H1 (cell line): Measurements from ENCODE around the gene JUN. TPM values are rescaled to one million over a fixed set of nuclear protein-coding genes. Genes with fewer than 3 reads are reported as not detected.

Experiments
- CTCF ChIA-PET: fragments of 300-600 bp; sonication (Branson Sonifier 250); formaldehyde crosslinking; loops from one replicate; lab custom pipeline; 2021; ENCODE audit not compliant: partially characterized antibody; lab: Charles Lee
- POLR2A ChIA-PET: fragments of 300-600 bp; sonication (Branson Sonifier 250); formaldehyde crosslinking; loops from one replicate; lab custom pipeline; 2021; ENCODE audit warnings: inconsistent platforms; ENCODE audit not compliant: partially characterized antibody; lab: Charles Lee
- DNase-seq, 2 experiments: peaks; one replicate each; pipeline versions ENCODE4 v3.0.0 to v3.0.0-alpha.2; 2010 to 2022; ENCODE audit warnings: low spot score in 2 of 2, low read depth in 1 of 2, mixed read lengths in 1 of 2
- FAIRE-seq: peaks from 2 replicates; lab custom pipeline; 2011; peaks lifted over from hg19 to GRCh38; lab: Jason Lieb, UNC
- H2AFZ ChIP-seq: 2 replicates; pipeline ENCODE4 v1.8.1; 2012; ENCODE audit warnings: low read length, inconsistent platforms
- H2AK5ac ChIP-seq: 2 replicates; pipeline ENCODE4 v1.6.1; 2013; ENCODE audit warnings: low read depth, low read length
- H2BK120ac ChIP-seq: replicated peaks from 2 replicates; pipeline ENCODE3; 2013; ENCODE audit warnings: low read depth, low read length, inconsistent platforms
- H2BK12ac ChIP-seq: 2 replicates; pipeline ENCODE4 v1.6.1; 2013; ENCODE audit warnings: low read depth, low read length
- H2BK15ac ChIP-seq: 2 replicates; pipeline ENCODE4 v1.6.1; 2013; ENCODE audit warnings: low read length
- H2BK20ac ChIP-seq: 2 replicates; pipeline ENCODE4 v1.6.1; 2013; ENCODE audit warnings: low read length
- H2BK5ac ChIP-seq: 2 replicates; pipeline ENCODE4 v1.6.1; 2013; ENCODE audit warnings: low read depth, low read length
- H3K14ac ChIP-seq: 2 replicates; pipeline ENCODE4 v1.6.1; 2013; ENCODE audit warnings: inconsistent platforms; ENCODE audit not compliant: insufficient read length
- H3K18ac ChIP-seq: 2 replicates; pipeline ENCODE4 v1.6.1; 2013; ENCODE audit warnings: low read length; ENCODE audit errors: extremely low read depth
- H3K23ac ChIP-seq: 2 replicates; pipeline ENCODE4 v1.6.1; 2013; ENCODE audit warnings: inconsistent platforms; ENCODE audit not compliant: insufficient read length
- H3K23me2 ChIP-seq: 2 replicates; pipeline ENCODE4 v1.6.1; 2013; ENCODE audit warnings: low read depth, low read length
- H3K27ac ChIP-seq: 2 replicates; pipeline ENCODE4 v1.6.1; 2011; ENCODE audit warnings: low read depth, low read length, inconsistent platforms
- H3K27me3 ChIP-seq, 4 experiments: replicated peaks in 1 of 4; 1 replicate in 1 of 4; 2 replicates in 3 of 4; pipeline versions ENCODE4 v1.6.1 to v1.8.1; 2011 to 2013; ENCODE audit warnings: low read length in 3 of 4, mild to moderate bottlenecking in 3 of 4, inconsistent platforms in 2 of 4, mixed read lengths in 2 of 4, moderate library complexity in 1 of 4; ENCODE audit not compliant: control insufficient read depth in 3 of 4, insufficient read depth in 3 of 4; ENCODE audit errors: extremely low read depth in 1 of 4
- H3K36me3 ChIP-seq, 4 experiments: 2 replicates each; pipeline versions ENCODE4 v1.6.1 to v1.8.1; 2011 to 2013; ENCODE audit warnings: mild to moderate bottlenecking in 4 of 4, low read length in 3 of 4, moderate library complexity in 2 of 4, control low read depth in 1 of 4, inconsistent platforms in 1 of 4; ENCODE audit not compliant: insufficient read depth in 4 of 4, control insufficient read depth in 2 of 4
- H3K4ac ChIP-seq: replicated peaks from 2 replicates; pipeline ENCODE3; 2013; ENCODE audit warnings: low read length, low read depth, mixed read lengths, inconsistent platforms; ENCODE audit not compliant: insufficient read length
- H3K4me1 ChIP-seq, 4 experiments: replicated peaks in 1 of 4; 1 replicate in 1 of 4; 2 replicates in 3 of 4; pipeline versions ENCODE4 v1.6.1 to v1.8.1; 2011 to 2013; ENCODE audit warnings: low read length in 3 of 4, inconsistent platforms in 2 of 4, mixed read lengths in 1 of 4; ENCODE audit not compliant: insufficient read depth in 4 of 4, control insufficient read depth in 3 of 4
- H3K4me2 ChIP-seq, 2 experiments: 2 replicates each; pipeline versions ENCODE4 v1.6.1 to v1.8.1; 2011 to 2013; ENCODE audit warnings: low read depth in 2 of 2, low read length in 2 of 2, control low read depth in 1 of 2, inconsistent platforms in 1 of 2, mild to moderate bottlenecking in 1 of 2; ENCODE audit not compliant: insufficient read depth in 1 of 2
- H3K4me3 ChIP-seq, 4 experiments: fragments of 200-600, 300-600 bp in 1 of 4; sonication (generic), shearing (Covaris generic), sonication (Bioruptor Twin) in 1 of 4; 2 replicates each; pipeline versions ENCODE4 v1.5.1 to v1.8.1; 2011 to 2016; ENCODE audit warnings: low read length in 4 of 4, low read depth in 3 of 4, control low read depth in 2 of 4, inconsistent platforms in 2 of 4, mild to moderate bottlenecking in 2 of 4, mixed read lengths in 1 of 4, moderate library complexity in 1 of 4; ENCODE audit not compliant: insufficient read depth in 2 of 4; ENCODE audit errors: extremely low read depth in 1 of 4
- H3K56ac ChIP-seq: replicated peaks from 2 replicates; pipeline ENCODE3; 2013; ENCODE audit warnings: low read depth, mild to moderate bottlenecking, mixed read lengths, low read length, inconsistent platforms; ENCODE audit not compliant: insufficient read length
- H3K79me1 ChIP-seq: 2 replicates; pipeline ENCODE4 v1.6.1; 2013; ENCODE audit warnings: low read depth, low read length, control low read depth
- H3K79me2 ChIP-seq, 2 experiments: 2 replicates each; pipeline versions ENCODE4 v1.6.1 to v1.8.1; 2012 to 2013; ENCODE audit warnings: low read length in 2 of 2, mild to moderate bottlenecking in 2 of 2, inconsistent platforms in 1 of 2; ENCODE audit not compliant: insufficient read depth in 2 of 2, control insufficient read depth in 1 of 2
- H3K9ac ChIP-seq, 4 experiments: replicated peaks in 1 of 4; 1 replicate in 1 of 4; 2 replicates in 3 of 4; pipeline versions ENCODE4 v1.6.1 to v1.8.1; 2011 to 2013; ENCODE audit warnings: low read depth in 3 of 4, low read length in 3 of 4, control low read depth in 2 of 4, mild to moderate bottlenecking in 2 of 4, moderate library complexity in 2 of 4, inconsistent platforms in 1 of 4; ENCODE audit errors: extremely low read depth in 1 of 4
- H3K9me3 ChIP-seq, 2 experiments: 2 replicates each; pipeline versions ENCODE4 v1.6.1 to v1.8.1; 2012 to 2013; ENCODE audit warnings: mild to moderate bottlenecking in 2 of 2, moderate library complexity in 2 of 2, control low read depth in 1 of 2, inconsistent platforms in 1 of 2, low read depth in 1 of 2, low read length in 1 of 2, mixed read lengths in 1 of 2; ENCODE audit not compliant: insufficient read depth in 2 of 2
- H4K20me1 ChIP-seq, 2 experiments: replicated peaks in 1 of 2; 2 replicates each; pipeline versions ENCODE3 to v1.8.1; 2011 to 2013; ENCODE audit warnings: inconsistent platforms in 2 of 2, low read length in 2 of 2, mild to moderate bottlenecking in 1 of 2; ENCODE audit not compliant: insufficient read depth in 2 of 2, control insufficient read depth in 1 of 2
- H4K5ac ChIP-seq: 2 replicates; pipeline ENCODE4 v1.6.1; 2013; ENCODE audit warnings: low read length, low read depth, mixed read lengths, inconsistent platforms; ENCODE audit not compliant: insufficient read length
- H4K8ac ChIP-seq: 2 replicates; pipeline ENCODE4 v1.8.0; 2013; ENCODE audit warnings: mild to moderate bottlenecking, moderate library complexity, low read length, inconsistent platforms; ENCODE audit not compliant: insufficient read depth; ENCODE audit errors: extremely low read depth
- H4K91ac ChIP-seq: replicated peaks from 2 replicates; pipeline ENCODE3; 2013; ENCODE audit warnings: low read length, mixed read lengths, inconsistent platforms; ENCODE audit not compliant: insufficient read length
- ASH2L ChIP-seq: fragments of 200-600, 300-600 bp; sonication (generic); IDR thresholded peaks from one replicate; pipeline ENCODE4 v1.7.1; 2017; ENCODE audit warnings: low read length
- BACH1 ChIP-seq: IDR thresholded peaks from 2 replicates; pipeline ENCODE4 v1.6.1; 2012; ENCODE audit warnings: low read length, improper control_type of control experiment
- CTBP2 ChIP-seq: IDR thresholded peaks from 2 replicates; pipeline ENCODE4 v1.7.0; 2011; ENCODE audit warnings: borderline replicate concordance, mild to moderate bottlenecking, moderate library complexity, mixed read lengths, low read length; ENCODE audit not compliant: insufficient read depth, insufficient read length
- E2F6 ChIP-seq: IDR thresholded peaks from 2 replicates; pipeline ENCODE4 v1.6.1; 2012; ENCODE audit warnings: inconsistent platforms
- EGR1 ChIP-seq: IDR thresholded peaks from 2 replicates; pipeline ENCODE4 v1.6.1; 2011; ENCODE audit warnings: low read depth, low read length, borderline replicate concordance
- JUND ChIP-seq: IDR thresholded peaks from 2 replicates; pipeline ENCODE4 v1.6.1; 2011; ENCODE audit warnings: mild to moderate bottlenecking, improper control_type of control experiment, low read length
- KDM4A ChIP-seq: IDR thresholded peaks from one replicate; pipeline ENCODE4 v1.7.1; 2012; ENCODE audit warnings: low read depth, mild to moderate bottlenecking, moderate library complexity, low read length, inconsistent platforms; ENCODE audit not compliant: severe bottlenecking
- PHF8 ChIP-seq: fragments of 200-600 bp; sonication (generic); conservative IDR thresholded peaks from 2 replicates; pipeline ENCODE4 v1.7.1; 2012; ENCODE audit warnings: low read depth, mild to moderate bottlenecking, inconsistent platforms, low read length, moderate library complexity
- RAD21 ChIP-seq, 2 experiments: IDR thresholded peaks in 1 of 2; conservative IDR thresholded peaks in 1 of 2; 2 replicates each; pipeline ENCODE4 v1.6.1; 2011; ENCODE audit warnings: low read depth in 2 of 2, low read length in 2 of 2, improper control_type of control experiment in 1 of 2, inconsistent platforms in 1 of 2, mild to moderate bottlenecking in 1 of 2, moderate library complexity in 1 of 2
- TEAD4 ChIP-seq: IDR thresholded peaks from 2 replicates; pipeline ENCODE4 v1.6.1; 2012; ENCODE audit warnings: low read depth, low read length, inconsistent platforms, mixed read lengths
- WGBS, 2 experiments: shearing (Covaris generic) in 1 of 2; methylation state at CpG; one replicate each; pipeline versions ENCODE4 v1.1.6 to v1.1.7; 2013 to 2015; ENCODE audit warnings: low lambda C conversion rate in 2 of 2, mixed read lengths in 2 of 2, inconsistent platforms in 1 of 2, low coverage in 1 of 2, missing lambda C conversion rate in 1 of 2; ENCODE audit not compliant: insufficient replicate concordance in 2 of 2, insufficient coverage in 1 of 2, insufficient read length in 1 of 2; ENCODE audit errors: extremely low coverage in 1 of 2, missing lambda C conversion rate in 1 of 2; 5-methylcytosine and 5-hydroxymethylcytosine counted together
- polyA plus RNA-seq, 7 experiments: library from polyadenylated mRNA; depleted of rRNA in 3 of 7; stranded (reverse) in 5 of 7; unstranded in 2 of 7; fragments of >200 nt in 5 of 7; fragments of 200-250 nt in 2 of 7; gene quantifications; 1 replicate in 5 of 7; 2 replicates in 1 of 7; 4 replicates in 1 of 7; pipeline versions ENCODE4 v1.2.1 to v1.2.3, GENCODE V29; 2011 to 2013; ENCODE audit warnings: missing spikeins in 2 of 7, mixed read lengths in 2 of 7
- total RNA-seq: library from RNA; stranded (reverse); fragmentation: NEBNext Ultra II Directional; extraction: Animal tissue kit (Norgen Biotek cat#: 25700); gene quantifications from 2 replicates; pipeline ENCODE4 v1.2.1, GENCODE V29; 2021

JUN gene
- total and polyA plus RNA-seq, 2 of the 8 experiments (the other 6 are each of a cell fraction or from before 2014, with no cell fraction given) = 4.4 to 10.9 TPM

- H3K18ac ChIP-seq = no peak overlapping the region
- peak in 1 of 2 experiments; percentile 68 for DNase-seq
- peaks cover 0 to 15% (median 2%) of the 10 kb centered on the region in 4 experiments; a peak in 5 of 7 replicates for H3K4me1 ChIP-seq
- H2BK15ac ChIP-seq = no peak overlapping the region
- H3K23me2 ChIP-seq = peaks cover 33% of the 10 kb centered on the region
- peaks cover 0 to 12% of the 10 kb centered on the region in 2 experiments for H4K20me1 ChIP-seq
- no peak overlapping the region for H2BK5ac ChIP-seq
- H3K9me3 ChIP-seq = peaks cover 0 to 3% of the 10 kb centered on the region in 2 experiments; a peak in 1 of 4 replicates
- no peak overlapping the region for H3K56ac ChIP-seq
- no peak overlapping the region for H4K5ac ChIP-seq
- peaks cover 0 to 8% of the 10 kb centered on the region in 2 experiments; a peak in 1 of 4 replicates for H3K79me2 ChIP-seq
- H2BK12ac ChIP-seq = 0 out of 2 replicates have a peak overlapping the region, but pooled peaks have one; percentile 2
- no peak for TF ChIP-seq JUND
- TF ChIP-seq CTBP2 = no peak
- no peak for TF ChIP-seq KDM4A
- TF ChIP-seq RAD21 (IDR thresholded peaks at IDR 0.05 in 1 of 2, conservative IDR thresholded peaks at IDR 0.05 in 1 of 2; ENCODE audit: low read depth in 2 of 2, low read length in 2 of 2) = no peak
- no peak; the same call in 1 of the 2 replicates for TF ChIP-seq E2F6
- TF ChIP-seq PHF8 = no peak
- TF ChIP-seq ASH2L = no peak
- TF ChIP-seq EGR1 = no peak
- TF ChIP-seq TEAD4 = no peak
- no peak for TF ChIP-seq BACH1
- WGBS, 2 experiments = 9% methylated on average over 12 of the region's 14 CpGs; no CpG with 5 or more reads in 1 of the 2 experiments
- 0 out of 2 replicates have a peak overlapping the region, but pooled peaks have one; percentile 50 for H2BK20ac ChIP-seq
- no peak overlapping the region for H2BK120ac ChIP-seq
- no peak overlapping the region for H4K91ac ChIP-seq
- no peaks in the 10 kb centered on the region for H3K36me3 ChIP-seq
- ChIA-PET CTCF (interaction anchor here (0.6 to 2.3 kb wide), 18 partner anchors 10 to 974 kb away, joined by 3 to 9 read pairs (median 4); no protein-coding TSS in a partner anchor), POLR2A (interaction anchor here (1.0 to 2.0 kb wide), 3 partner anchors 68 to 112 kb away, joined by 3 to 5 read pairs (median 4); no protein-coding TSS in a partner anchor)
- no peak overlapping the region for H3K27ac ChIP-seq
- no peaks in the 10 kb centered on the region; the same call in 1 of the 2 replicates for H3K79me1 ChIP-seq
- peak overlapping the region; percentile 54 to 75 (median 66) for H3K4me3 ChIP-seq
- H2AFZ ChIP-seq = 0 out of 2 replicates have a peak overlapping the region, but pooled peaks have one; percentile 47
- H3K14ac ChIP-seq = no peak overlapping the region
- no peak overlapping the region for H2AK5ac ChIP-seq
- no peak for FAIRE-seq
- H3K27me3 ChIP-seq = peaks cover 7 to 37% (median 22%) of the 10 kb centered on the region in 4 experiments; a peak in 6 of 7 replicates
- no peak overlapping the region; the same call in 1 of the 2 replicates for H4K8ac ChIP-seq
- H3K4ac ChIP-seq = no peak overlapping the region
- peak overlapping the region; percentile 90 to 94 for H3K4me2 ChIP-seq
- no peak overlapping the region for H3K23ac ChIP-seq
- peak overlapping the region in 3 of 4 experiments; percentile 30 to 70 (median 69); a peak in 4 of 7 replicates for H3K9ac ChIP-seq
Observed at GRCh38 chr1:58785442-58786058, 1.7 kb upstream of the JUN start.
